Ureter (tissue), 1 donor: ENCODE data around the gene SLC25A47. TPM values are rescaled to one million over a fixed set of nuclear protein-coding genes. Genes with fewer than 3 reads are reported as not detected.
"Not testable (repeated sequence)": the region's sequence is repeated elsewhere in the genome, so short reads cannot be mapped to it uniquely, and the experiment has no call there.

Source experiments
- DNase-seq: peaks from one replicate; pipeline ENCODE4 v3.0.0-alpha.2; 2020; ENCODE audit warnings: low spot score
- total RNA-seq: library from RNA; stranded (reverse); gene quantifications from one replicate; pipeline ENCODE4 v1.2.4, GENCODE V29; 2023
- donor health status: DM: yes; HTN: yes; CAD: no.

SLC25A47 gene
- total RNA-seq, 1 donor from 2014 or later = not detected

DNA sequence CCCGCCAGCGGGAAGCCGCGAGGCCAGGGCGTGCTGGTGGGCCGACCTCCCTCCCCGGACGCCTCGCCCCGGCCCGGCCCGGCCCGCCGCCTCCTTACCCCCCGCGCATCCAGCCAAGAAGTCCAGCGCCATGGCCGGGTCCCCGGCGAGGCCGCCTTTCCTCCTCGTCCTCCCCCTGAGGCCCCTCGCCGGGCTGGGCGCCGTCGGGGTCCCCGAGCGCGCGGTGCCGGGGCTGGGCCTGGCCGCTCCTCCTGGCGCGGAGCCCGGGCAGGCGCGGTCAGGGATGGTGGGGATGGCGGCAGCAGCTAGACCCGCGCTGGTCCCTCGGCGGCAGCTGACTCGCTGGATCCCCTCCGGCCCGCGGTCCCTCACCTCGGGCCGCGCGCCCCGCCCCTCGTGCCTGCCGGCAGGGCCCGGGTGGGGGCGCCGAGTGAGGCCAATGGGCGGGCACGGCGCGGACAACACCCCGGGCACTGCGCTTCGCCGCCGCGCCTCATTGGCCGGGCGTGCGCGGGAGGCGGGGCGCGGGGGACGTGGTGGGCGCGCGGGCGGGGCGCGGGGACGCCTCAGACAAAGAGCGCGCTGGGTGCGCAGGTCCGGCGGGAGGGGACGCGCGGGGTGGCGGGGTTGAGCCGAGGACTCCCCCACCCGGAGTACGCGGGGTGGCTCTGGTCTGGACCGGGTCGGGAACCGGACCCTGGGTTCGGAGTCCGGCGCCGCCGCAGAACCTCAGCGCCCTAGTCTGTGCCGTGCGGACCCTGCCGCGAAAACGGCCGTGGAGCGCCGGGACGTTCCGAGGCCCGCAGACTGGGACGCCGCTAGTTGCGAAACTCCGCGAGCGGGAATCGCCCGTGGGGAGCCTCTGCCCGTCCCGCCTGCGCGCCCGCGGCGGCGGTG, 16.8 kb upstream of the SLC25A47 start, which contains the start of gene SLC25A29:
SLC25A29 (minus strand) TSS at position 344 of the 897 bp plus-strand sequence; CDS start at position 132, 212 bp downstream.
- DNase-seq = peak; percentile 84

- DNase-seq = peak; percentile 57
Measured at GRCh38 chr14:100306998-100307765, 16.0 kb upstream of the SLC25A47 start.

DNA sequence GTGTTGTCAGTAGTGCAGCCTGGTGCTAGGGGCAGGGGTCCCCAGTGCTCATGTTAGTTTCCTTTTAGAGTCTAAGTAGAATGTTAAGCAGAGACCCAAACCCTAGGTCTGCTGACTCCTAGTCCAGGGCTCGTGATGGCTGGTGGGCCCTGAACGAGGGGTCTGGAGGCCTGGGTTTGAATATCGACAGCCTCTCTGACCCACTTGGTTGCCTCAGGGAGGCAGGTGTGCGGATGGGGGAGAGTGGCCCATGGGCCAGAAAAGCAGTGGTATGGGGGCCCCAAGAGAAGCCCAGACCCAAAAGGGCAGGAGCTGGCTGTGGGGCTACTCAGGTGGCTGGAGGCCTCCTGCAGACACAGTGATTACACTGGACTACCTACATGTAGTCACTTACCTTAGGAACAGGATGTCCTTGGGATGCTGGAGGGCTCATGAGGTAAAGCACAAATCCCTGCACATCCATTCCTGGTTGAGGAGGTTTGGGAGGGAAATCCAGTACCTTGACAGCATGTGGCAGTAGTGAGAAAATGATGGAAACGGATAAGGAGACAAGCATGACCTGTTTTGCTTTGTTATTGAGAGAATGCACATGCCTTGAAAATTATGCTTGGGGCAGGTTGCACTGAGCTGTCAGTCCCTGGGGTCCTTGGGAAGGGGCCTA, 15.2 kb upstream of the SLC25A47 start:
- DNase-seq = no peak

DNA sequence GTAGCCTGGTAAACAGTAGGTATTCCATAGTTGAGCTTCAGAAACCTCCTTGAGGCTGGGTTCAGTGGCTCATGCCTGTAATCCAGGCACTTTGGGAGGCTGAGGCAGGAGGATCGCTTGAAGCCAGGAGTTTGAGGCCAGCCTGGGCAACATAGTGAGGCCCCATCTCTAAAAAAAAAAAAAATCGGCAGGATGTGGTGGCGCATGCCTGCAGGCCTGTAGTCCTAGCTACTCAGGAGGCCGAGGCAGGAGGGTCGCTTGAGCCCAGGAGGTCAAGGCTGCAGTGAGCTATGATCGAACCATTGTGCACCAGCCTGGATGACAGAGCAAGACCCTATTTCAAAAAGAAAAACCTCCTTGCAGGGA, 14.7 kb upstream of the SLC25A47 start:
- DNase-seq = not testable (repeated sequence)

- no peak for DNase-seq
Measured at GRCh38 chr14:100309028-100309737, 14.0 kb upstream of the SLC25A47 start.

- not testable (repeated sequence) for DNase-seq
Measured at GRCh38 chr14:100312110-100312876, 10.8 kb upstream of the SLC25A47 start.

- no peak for DNase-seq
Measured at GRCh38 chr14:100312877-100313400, 10.2 kb upstream of the SLC25A47 start.

- DNase-seq = no peak
Measured at GRCh38 chr14:100313464-100314230, 9.5 kb upstream of the SLC25A47 start.

DNA sequence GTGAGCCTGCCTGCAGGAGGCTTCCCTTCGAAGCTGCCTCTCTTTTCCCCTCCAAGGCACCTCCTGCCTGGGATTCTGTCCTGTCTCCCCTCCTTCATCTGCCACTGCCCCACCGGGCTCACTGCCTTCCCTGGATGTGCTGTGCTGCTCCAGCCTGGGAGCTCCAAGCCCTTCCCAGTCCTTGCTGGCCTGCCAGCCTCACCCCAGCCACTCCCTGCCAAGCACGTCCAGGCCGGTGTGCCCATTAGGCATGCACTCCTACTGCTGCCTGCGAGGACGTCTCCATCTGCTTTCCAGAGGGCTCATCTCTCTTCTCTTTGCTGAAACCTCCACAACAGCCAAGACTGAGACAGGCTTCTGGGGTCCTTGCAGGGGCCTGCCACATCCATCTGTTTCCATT, 8.4 kb upstream of the SLC25A47 start:
- DNase-seq = no peak

DNA sequence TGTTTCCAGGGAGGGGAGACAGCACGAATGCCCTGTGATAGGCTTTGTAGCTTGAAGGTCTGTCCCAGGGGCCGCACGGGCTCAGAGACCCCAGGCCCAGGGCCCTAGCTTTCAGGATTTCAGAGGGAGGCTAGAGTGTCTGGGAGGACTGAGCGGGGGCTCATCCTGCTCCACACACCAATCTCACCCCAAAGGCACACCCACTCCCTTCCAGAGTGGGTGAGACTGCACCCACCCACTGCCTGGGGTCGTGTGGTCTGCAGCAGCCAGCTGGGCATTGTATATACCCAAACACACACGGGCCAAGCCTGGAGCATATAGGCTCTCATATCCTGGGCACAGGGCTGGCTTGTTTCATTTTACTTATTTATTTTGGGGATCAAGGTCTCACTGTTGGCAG, 5.8 kb upstream of the SLC25A47 start:
- DNase-seq = no peak

DNA sequence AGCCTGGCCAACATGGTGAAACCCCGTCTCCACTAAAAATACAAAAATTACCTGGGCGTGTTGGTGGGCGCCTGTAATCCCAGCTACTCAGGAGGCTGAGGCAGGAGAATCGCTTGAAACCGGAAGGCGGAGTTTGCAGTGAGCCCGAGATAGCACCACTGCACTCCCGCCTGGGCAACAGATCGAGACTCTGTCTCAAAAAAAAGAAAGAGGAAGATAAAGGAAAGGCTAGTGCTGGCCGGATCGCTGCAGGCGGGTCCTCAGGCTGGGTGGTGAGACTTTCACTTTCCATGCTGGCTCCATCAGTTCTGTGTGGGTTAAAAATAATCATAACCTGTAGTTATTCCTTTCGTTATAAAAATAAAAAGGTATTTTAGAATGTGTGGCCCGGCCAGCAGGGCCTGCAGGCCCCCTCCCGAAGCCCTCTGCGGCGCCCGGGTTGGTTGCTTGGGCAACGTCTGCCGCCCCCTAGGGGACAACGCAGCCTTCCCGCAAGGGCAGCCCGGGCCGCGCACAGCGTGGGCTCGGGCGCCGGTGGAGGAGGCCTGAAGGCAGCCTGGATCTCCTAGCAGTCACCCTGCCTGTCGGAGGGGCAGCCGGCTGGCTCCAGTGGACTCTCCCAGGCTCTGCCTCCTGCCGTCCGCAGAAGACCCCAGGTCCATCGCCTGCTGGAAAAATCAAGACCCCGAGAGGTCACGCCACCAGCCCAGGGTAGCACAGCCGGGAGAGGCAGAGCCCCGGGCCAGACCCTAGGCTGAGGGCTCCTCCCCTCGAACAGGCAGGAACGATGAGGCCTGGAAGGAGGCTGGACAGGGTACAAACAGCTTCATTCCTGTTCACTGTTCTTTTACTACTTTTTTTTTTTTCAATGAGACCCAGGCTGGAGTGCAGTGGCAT, 5.0 kb upstream of the SLC25A47 start:
- DNase-seq = peak; percentile 65

GRCh38 chr14:100320157-100320856, 2.8 kb upstream of the SLC25A47 start:
- DNase-seq = no peak

DNA sequence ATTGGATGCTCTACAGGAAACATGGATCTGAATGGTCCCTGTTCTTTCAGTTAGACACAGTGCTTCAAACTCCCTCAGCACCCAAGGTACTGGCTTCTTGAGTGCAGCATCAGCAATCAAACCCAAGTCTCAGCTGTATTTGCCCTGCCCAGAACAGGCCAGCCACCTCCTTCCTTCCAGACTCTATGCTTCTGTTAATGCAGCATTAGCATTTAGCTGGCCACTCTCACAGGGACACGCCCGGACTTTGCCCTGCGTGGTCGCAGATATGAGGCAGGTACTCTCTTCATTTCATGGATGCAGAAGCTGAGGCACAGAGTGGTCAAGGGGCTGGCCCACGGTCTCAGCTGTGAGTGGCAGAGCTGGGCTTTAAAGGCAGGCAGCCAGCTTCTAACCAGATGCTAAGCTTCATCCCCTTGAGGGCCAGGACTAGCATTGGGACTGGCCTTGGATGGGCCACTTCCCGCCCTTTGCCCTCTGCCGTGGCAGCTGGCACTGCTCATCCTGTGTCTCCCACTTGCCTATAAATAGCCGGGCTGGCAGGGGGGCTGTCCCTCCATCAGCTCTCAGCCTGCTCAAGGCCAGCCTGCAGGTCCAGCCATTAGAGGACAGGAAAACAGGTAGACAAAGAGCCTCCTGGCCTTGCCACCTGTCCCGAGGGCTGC, 1.5 kb upstream of the SLC25A47 start:
- no peak for DNase-seq

GRCh38 chr14:100322138-100322957, 791 bp upstream of the SLC25A47 start:
- DNase-seq = no peak

- DNase-seq = no peak
Measured at GRCh38 chr14:100323942-100324307, 786 bp downstream of the SLC25A47 start.

- no peak for DNase-seq
Measured at GRCh38 chr14:100325231-100325632, 2.1 kb downstream of the SLC25A47 start.

- DNase-seq = no peak
Measured at GRCh38 chr14:100325958-100326357, 2.8 kb downstream of the SLC25A47 start.
